HFFc6 (cell line): ENCODE data around the gene USH1C. TPM values are rescaled to one million over a fixed set of nuclear protein-coding genes. Genes with fewer than 3 reads are reported as not detected.

Experiments used
- DNase-seq: peaks from one replicate; pipeline ENCODE4 v3.0.0-alpha.2; 2018
- H3K27ac Mint-ChIP-seq: 2 replicates; pipeline ENCODE4 v1.8.0; 2020; ENCODE audit warnings: mild to moderate bottlenecking, mixed read lengths
- H3K27me3 Mint-ChIP-seq: 2 replicates; pipeline ENCODE4 v1.8.0; 2021; ENCODE audit warnings: mild to moderate bottlenecking, moderate library complexity, mixed read lengths; ENCODE audit not compliant: insufficient read depth
- H3K36me3 Mint-ChIP-seq: 2 replicates; pipeline ENCODE4 v1.8.0; 2021; ENCODE audit warnings: low read depth, mixed read lengths
- H3K4me1 Mint-ChIP-seq: 2 replicates; pipeline ENCODE4 v1.8.0; 2020; ENCODE audit warnings: low read depth, mixed read lengths
- H3K4me3 Mint-ChIP-seq: 2 replicates; pipeline ENCODE4 v1.8.0; 2020; ENCODE audit warnings: mild to moderate bottlenecking, moderate library complexity, mixed read lengths
- H3K9me3 Mint-ChIP-seq: 2 replicates; pipeline ENCODE4 v1.8.0; 2020; ENCODE audit warnings: mild to moderate bottlenecking, mixed read lengths
- CTCF ChIP-seq: fragments of 200-600 bp; sonication (generic); IDR thresholded peaks from 2 replicates; pipeline ENCODE4 v1.5.0; 2021; ENCODE audit warnings: antibody characterized with exemption, mild to moderate bottlenecking
- long read RNA-seq: library from polyadenylated mRNA; unstranded; transcript quantifications from one replicate; pipeline ENCODE4 v2.0.0, GENCODE V29; 2019
- total RNA-seq, 6 experiments: library from RNA; stranded (reverse); fragmentation: NEBNext Ultra II Directional; extraction: Animal tissue kit (Norgen Biotek cat#: 25700); gene quantifications; 2 replicates in 1 of 6; 3 replicates in 5 of 6; pipeline ENCODE4 v1.2.3, GENCODE V29; 2021

Gene USH1C
- total RNA-seq: not detected
- long read RNA-seq: 0 reads

- no peak for TF ChIP-seq CTCF
- H3K36me3 Mint-ChIP-seq: no peaks in the 10 kb centered on the region
- H3K4me1 Mint-ChIP-seq: no peaks in the 10 kb centered on the region
- no peak for DNase-seq
- H3K27ac Mint-ChIP-seq: no peak within 1 kb of the TSS
- no peak within 1 kb of the TSS for H3K4me3 Mint-ChIP-seq
- peaks cover 43% of the 10 kb centered on the region for H3K27me3 Mint-ChIP-seq
- H3K9me3 Mint-ChIP-seq: no peaks in the 10 kb centered on the region
Measured at GRCh38 chr11:17544181-17544622, at the start of gene USH1C. Gene USH1C (minus strand): TSS chr11:17544416. CDS start chr11:17544307, 109 bp downstream.

GRCh38 chr11:17593466-17594245 lies 49.4 kb upstream of the USH1C start:
- no peak overlapping the region for H3K27ac Mint-ChIP-seq
- no peak for DNase-seq
- H3K9me3 Mint-ChIP-seq: no peaks in the 10 kb centered on the region
- peaks cover 18% of the 10 kb centered on the region for H3K27me3 Mint-ChIP-seq
- TF ChIP-seq CTCF: 0 out of 2 replicates have a peak, but pooled peaks have one; percentile 9
- H3K4me1 Mint-ChIP-seq: no peaks in the 10 kb centered on the region
- no peaks in the 10 kb centered on the region for H3K36me3 Mint-ChIP-seq
- H3K4me3 Mint-ChIP-seq: no peak overlapping the region

GRCh38 chr11:17591293-17591692 lies 47.1 kb upstream of the USH1C start:
- H3K4me1 Mint-ChIP-seq: no peaks in the 10 kb centered on the region
- H3K4me3 Mint-ChIP-seq: no peak overlapping the region
- TF ChIP-seq CTCF: no peak
- no peaks in the 10 kb centered on the region for H3K9me3 Mint-ChIP-seq
- no peak for DNase-seq
- H3K27ac Mint-ChIP-seq: no peak overlapping the region
- H3K36me3 Mint-ChIP-seq: no peaks in the 10 kb centered on the region
- H3K27me3 Mint-ChIP-seq: peaks cover 24% of the 10 kb centered on the region

GRCh38 chr11:17590463-17590862 lies 46.2 kb upstream of the USH1C start:
- Mint-ChIP-seq H3K27ac (no peak overlapping the region), H3K4me3 (no peak overlapping the region), H3K36me3 (no peaks in the 10 kb centered on the region), H3K4me1 (no peaks in the 10 kb centered on the region), H3K27me3 (peaks cover 28% of the 10 kb centered on the region), H3K9me3 (no peaks in the 10 kb centered on the region)
- TF ChIP-seq CTCF: no peak
- DNase-seq: no peak

GRCh38 chr11:17588721-17589120 lies 44.5 kb upstream of the USH1C start:
- Mint-ChIP-seq H3K4me1 (no peaks in the 10 kb centered on the region), H3K27me3 (peaks cover 15% of the 10 kb centered on the region; the same call in 1 of the 2 replicates), H3K27ac (no peak overlapping the region), H3K4me3 (no peak overlapping the region), H3K9me3 (no peaks in the 10 kb centered on the region), H3K36me3 (no peaks in the 10 kb centered on the region)
- DNase-seq: no peak
- TF ChIP-seq CTCF: no peak
